HG03378 (cell line): ENCODE measurements around the gene IPO11.
"Not testable (repeated sequence)": the region's sequence is repeated elsewhere in the genome, so short reads cannot be mapped to it uniquely, and the experiment has no call there.

ENCODE experiments used
- ATAC-seq: cut with Tn5 transposase; IDR thresholded peaks from one replicate; pipeline ENCODE4 v1.9.1; 2021; ENCODE audit warnings: mild to moderate bottlenecking, moderate library complexity; ENCODE audit not compliant: unreplicated experiment

IPO11 gene

DNA sequence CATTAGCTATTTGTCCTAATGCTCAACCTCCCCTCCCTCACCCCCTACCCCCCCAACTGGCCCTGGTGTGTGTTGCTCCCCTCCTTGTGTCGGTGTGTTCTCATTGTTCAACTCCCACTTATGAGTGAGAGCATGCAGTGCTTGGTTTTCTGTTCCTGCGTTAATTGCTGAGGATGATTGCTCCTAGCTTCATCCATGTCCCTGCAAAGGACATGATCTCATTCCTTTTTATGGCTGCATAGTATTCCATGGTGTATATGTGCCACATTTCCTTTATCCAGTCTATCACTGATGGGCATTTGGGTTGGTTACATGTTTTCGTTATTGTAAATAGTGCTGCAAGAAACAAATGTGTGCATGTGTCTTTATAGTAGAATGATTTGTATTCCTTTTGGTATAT is 153.2 kb downstream of the IPO11 start:
- not testable (repeated sequence) for ATAC-seq

DNA sequence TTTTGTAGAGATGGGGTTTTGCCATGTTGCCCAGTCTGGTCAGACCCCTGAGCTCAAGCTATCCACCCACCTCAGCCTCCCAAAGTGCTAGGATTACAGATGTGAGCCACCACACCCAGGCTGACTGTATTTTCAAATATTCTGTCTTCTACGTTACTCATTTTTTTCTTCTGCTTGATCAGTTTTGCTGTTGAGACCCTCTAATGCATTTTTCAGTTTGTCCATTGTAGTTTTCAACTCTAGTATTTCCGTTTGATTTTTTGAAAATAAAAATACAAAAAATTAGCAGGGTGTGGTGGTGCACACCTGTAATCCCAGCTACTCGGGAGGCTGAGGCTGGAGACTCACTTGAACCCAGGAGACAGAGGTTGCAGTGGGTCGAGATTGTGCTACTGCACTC is 155.6 kb downstream of the IPO11 start:
- no peak for ATAC-seq

DNA sequence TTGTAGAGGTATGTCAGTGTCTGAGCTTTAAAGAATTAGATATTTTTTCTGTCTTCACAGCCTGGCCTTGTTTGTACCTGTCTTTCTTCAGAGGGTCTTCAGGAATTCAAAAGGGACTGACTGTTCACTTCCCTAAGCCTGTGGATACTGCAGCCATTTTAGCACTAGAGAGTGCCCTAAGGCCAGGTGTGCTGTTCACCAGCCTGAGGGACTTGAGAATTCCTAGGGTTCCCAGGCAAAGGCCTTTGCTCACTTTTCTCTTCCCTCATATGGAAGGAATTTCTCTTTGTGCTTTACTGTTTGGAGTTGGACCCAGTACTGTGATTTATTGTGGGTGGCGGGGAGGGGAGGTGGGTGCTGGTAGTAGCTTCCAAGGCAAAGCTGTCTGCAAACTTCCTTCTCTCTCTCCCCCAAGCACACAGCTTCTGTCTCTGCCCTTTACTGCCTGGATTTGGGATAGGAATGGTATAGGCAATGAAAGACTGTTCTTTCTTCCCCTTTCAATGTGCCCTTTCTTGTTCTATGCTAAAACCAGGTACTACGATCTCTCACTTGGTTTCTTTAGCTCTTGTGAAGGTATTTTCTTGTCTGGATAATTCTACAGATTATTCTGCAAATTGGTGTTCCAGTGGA is 156.4 kb downstream of the IPO11 start:
- no peak for ATAC-seq

DNA sequence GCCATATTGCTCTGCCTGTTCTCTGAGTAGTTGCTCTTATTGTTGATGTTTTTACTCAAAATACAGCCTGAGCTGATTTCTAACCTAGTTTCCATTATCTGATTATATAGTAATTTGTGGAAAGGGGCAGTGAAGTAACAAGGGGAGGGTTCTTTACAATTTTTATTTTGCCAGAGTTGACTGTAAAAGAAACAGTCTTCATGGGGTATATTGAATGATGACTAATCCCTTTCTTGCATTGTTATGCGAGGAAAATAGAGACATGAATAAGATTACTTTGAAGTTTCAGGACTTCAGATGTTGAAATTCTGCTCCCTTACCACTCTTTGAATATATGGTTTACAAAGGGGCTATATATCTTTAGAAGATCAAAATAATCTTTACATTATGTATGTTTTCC is 156.9 kb downstream of the IPO11 start:
- no peak for ATAC-seq

DNA sequence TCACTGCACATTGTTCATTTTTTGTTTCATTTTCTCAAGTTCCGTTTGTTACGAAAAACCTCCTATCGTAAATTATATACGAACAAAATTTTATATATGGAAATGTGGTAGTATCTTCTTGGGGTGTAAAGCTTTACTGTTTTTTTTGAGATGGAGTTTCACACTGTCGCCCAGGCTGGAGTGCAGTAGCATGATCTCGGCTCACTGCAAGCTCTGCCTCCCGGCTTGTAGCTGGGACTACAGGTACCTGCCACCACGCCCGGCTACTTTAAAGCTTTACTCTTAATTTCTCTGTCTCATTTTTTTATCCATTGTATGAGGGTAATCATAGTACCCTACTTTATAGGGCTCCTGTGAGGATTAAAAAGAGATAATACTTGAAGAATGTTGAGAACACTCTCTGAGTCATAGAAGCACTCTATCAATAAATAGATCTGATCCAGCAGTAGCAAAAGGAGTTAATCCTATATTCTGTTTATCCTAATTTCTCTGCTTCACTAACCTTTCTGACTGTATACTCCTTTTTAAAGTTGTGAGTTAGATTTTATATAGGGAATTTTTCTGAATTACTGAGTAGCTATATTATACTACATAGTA is 160.5 kb downstream of the IPO11 start:
- no peak for ATAC-seq

DNA sequence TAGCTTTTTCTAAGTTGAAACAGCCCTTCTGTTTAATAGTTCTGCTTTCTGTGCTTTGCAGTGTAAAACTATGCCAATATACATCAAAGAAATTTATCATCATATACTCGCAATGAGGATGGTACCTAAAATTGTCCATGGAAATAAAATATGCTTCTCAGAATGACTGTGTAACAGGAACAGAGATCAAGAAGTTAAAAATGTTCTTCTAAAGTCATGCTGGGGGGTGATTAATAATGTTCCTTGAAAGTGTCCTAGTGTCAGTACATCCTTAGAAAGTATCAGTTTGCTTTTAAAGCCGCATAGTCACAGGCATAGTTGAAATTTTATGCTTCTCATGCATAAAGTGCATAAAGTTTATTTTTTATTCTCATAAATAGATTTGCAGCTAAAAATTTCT is 162.0 kb downstream of the IPO11 start:
- no peak for ATAC-seq

DNA sequence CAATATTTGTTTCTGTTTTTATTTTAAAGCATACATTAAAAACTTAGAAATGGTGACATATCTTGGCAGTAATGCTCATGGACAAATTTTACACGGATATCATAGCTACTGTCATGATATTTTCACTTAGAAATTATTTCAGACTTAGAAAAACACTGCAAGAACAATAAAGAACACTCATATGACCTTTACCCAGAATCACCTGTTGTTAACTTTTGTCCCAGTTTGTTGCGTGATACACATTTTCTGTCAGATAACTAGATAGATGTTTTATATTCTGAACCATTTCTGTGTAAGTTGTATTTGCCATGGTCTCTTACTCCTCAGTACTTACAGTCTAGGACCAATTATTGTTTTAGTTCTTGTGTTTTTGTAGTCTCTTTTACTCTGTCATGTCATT is 162.5 kb downstream of the IPO11 start:
- ATAC-seq: no peak

DNA sequence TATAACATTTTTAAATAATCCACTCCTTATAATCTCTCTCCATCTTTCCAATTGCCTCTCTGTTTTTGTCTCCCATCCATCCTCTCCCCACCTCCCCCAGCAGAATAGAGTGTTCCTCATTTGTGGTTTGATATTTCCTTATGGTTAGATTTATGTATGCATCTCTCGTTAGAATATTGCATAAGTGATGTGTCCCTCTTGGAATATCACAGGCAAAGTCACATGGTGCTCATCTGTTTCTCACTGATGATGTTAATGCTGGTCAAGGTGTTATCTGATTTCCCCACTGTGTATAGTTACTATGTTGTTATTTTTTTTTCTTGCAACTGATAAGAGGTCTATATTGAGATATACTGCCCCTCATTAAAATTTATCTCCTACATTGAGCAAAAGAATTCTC is 162.9 kb downstream of the IPO11 start:
- no peak for ATAC-seq

DNA sequence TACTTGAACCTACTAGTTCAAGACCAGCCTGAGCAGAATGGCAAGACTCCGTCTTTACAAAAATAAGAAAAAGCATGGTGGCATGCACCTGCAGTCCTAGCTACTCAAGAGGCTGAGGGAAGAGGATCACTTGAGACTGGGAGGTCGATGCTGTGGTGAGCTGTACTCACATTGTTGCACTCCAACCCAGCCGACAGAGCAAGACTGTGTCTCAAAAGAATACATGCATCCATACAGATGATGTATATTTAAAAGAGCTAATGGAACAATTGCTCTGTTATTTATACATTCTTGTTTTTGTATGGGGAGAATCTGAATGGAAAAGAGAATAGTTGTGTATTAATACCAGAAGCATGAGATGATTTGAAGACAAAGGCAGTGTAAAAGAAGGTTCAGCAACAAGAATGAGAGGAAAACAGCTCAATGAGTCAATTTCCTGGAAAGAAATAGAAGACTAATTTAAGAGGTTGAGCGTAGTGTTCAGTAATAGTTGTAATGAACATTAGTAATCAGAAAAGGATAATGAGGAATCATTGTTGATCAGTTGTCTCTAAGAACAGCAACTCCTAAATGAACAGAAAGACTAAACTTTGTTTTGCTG is 164.1 kb downstream of the IPO11 start:
- ATAC-seq: no peak

DNA sequence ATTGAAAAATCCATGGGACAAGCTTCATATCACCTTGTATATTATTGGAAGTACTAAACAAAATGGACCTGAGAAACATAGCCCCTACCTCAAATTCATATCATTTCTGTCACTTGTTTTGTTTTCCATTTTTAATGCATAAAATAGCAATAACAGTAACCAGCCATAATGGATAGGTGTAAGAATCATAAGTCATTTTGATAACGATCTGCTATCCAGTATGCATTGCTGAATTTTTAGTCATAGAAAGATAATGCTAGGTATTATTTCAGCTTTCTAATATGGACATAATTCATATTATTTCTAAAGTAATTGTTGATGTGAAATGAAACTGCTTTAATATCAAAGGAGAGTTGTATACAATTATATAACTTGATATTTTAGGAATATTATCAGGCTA is 164.9 kb downstream of the IPO11 start:
- ATAC-seq: no peak

DNA sequence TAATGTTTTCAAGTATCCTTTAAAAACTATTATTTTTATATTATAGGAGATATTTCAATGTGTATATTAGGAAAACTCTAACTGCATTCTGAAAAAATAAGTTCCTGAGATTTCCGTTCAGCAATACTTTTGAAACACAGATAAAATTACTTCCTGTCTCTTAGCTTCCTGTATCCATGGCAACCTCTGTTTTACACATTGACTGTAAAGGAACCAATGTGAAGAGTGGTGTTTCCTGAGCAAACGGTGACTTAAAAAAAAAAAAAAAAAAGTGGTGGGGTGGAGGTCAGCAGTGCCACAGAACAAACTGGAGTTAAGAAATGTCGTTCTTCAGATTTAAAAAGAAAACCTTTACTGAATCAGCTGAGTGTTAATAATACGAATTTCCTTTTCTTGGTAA is 166.0 kb downstream of the IPO11 start, which contains the start of gene LRRC70:
TSS of gene LRRC70 (plus strand) at position 280 of the 400 bp plus-strand sequence. CDS start 620 bp downstream, outside the sequence.
- peak; percentile 92 for ATAC-seq

DNA sequence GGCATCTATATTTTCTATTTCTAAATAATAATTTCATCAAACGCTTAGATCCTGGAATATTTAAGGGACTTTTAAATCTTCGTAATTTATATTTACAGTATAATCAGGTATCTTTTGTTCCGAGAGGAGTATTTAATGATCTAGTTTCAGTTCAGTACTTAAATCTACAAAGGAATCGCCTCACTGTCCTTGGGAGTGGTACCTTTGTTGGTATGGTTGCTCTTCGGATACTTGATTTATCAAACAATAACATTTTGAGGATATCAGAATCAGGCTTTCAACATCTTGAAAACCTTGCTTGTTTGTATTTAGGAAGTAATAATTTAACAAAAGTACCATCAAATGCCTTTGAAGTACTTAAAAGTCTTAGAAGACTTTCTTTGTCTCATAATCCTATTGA is 167.2 kb downstream of the IPO11 start:
- no peak for ATAC-seq

DNA sequence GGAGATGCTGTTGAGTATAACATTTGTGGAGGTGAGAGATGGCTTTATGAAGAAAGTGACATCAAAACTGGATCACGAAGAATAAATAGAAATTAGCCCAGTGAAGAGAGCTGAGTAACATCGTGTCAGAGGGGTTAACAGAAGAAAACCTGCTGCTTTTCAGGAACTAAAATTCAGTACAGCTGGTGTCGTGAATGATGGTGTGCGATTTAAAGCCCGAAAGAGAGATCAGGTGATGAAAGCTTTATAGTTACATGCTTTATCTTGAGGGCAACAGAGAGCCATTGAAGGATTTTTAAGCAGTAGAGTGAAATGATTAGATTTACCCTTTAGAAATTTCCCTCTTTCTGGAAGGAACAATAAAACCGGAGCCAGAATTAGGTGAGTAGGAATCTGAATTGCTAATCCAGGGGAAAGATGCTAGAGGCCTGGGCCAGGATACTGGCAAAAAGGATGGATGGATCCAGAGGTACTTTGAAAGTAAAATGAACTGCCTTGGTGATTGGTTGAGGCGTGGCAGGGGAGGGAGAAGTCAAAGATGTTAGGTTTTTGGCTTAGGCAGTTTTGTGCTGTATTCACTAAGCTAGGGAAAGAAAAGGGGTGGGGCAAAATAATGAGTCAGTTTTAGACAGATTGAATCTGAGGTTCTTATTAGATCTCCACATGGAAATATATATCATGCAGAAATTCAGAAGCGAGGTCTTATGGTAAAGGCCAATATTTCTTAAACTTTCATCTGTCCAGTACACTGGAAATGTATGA is 169.5 kb downstream of the IPO11 start:
- no peak for ATAC-seq

DNA sequence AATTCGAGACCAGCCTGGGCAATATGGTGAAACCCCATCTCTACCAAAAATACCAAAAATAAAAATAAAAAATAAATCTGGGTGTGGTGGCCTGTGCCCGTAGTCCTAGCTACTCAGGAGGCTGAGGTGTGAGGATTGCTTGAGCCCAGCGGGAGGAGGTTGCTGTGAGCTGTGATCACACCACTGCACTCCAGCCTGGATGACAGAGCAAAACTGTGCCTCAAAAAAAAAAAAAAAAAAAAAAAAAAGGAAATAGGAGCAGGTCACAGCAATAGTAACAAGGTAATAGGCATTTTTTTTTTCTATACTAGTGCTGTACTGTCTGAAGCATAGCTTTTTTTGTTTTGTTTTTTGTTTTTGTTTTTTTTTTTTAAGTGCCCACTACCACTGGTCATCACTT is 171.8 kb downstream of the IPO11 start:
- ATAC-seq: no peak

DNA sequence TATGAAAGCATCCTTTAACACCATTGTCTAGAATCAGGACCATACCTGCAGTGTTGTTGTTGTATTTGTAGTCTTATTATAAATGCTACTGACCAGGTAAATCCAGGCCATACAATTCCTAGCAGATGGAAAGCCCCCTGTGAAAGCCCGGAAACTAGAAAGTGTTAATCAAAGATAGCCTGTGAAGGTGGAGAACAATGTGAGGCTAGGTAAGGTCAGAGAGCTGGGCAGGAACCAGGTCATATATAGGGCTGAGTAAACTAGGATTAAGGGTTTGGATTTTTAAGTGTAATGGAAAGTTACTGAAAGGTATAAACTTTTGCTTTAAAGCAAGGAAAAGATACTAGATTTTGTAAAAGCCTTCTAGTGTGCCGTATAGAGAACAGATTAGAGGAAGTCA is 172.7 kb downstream of the IPO11 start:
- no peak for ATAC-seq

DNA sequence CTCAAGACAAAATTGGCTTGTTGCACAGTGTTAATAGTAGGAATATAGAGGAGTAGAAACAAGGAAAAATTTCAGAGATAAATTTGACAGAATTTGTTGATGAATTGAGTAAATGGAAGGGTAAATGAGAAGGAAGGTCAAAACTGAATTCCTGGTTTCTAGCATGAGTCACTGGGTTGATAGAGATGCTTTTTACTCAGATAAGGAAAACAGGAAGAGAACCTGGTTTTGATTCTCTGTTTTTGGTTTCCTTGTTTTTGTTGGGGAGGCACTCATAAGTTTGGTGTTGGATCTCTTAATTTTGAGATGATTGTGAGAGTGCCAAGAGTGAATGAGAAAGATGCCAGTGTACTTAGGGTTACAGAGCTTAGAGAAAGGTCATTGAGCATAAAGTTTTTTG is 173.2 kb downstream of the IPO11 start:
- no peak for ATAC-seq

DNA sequence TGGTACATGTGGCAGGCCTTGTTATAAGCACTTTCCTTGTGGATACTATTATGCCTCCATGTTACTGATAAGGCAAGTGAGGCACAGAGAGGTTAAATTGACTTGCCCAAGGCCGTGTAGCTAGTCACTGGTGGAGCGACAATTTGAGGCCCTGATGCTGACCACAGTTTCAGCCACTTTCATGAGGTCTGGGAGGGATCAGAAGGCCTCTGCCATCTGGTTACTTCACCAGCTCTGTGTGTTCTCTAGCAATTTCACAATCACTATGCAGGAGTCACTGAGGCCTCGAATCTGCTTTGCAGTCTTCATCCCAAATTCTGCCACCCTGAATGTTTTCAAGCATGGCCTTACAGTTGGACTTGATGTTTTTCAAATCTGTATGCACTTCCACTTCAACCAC is 175.2 kb downstream of the IPO11 start:
- no peak for ATAC-seq

DNA sequence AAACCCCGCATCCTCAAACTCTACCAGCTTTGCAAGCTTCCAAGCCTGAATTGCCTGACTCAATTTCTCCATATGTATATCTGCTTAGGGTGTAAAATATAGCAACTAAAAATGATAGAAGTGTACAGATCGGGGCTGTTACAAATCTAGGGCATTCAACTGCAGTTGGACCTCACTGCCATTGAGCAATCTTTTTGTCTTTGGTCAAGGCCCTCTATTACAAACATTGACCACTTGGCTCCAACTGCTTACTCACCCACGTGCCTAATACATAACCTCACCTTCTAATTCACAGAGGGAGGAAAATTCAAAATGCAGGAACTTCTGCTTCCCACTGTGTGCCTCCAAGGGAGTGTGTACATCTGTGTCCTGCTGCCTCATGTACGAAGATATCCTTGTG is 176.1 kb downstream of the IPO11 start:
- ATAC-seq: no peak

DNA sequence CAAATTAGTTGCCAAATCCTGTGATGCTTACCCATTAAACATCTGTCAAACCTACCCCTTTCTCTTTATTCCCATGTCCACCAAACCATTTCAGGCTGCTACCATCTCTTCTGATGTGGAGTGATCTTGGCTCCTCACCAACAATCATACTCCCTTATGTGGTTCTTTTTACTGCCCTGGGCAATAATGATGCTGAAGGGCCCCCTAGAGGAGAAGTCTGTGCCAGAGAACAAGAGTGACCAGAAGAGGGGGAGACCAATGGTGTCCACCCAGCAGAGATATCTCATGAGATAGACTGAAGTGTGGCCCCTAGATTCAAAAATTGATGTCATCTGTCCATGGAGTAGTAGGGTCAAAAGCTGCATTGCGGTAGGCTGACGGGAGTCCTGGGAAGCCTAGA is 176.9 kb downstream of the IPO11 start:
- no peak for ATAC-seq

DNA sequence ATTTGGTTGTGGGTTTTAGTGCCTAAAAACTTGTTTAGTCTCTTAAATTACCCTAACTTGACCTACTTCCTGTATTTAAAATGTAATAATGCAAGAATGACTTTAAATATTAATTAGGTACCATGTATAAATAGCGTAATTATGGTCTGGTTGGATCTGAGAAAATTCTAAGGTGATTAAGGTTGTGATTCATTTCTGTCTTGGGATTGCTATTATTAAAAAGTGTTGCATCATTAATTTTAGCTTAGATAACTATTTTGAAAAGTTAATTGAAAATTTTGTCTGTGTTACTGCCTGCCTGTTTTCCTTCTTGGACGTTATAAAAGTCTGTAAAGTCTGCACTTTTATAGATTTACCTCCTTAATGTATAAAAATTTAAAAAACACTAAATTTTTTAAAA is 177.8 kb downstream of the IPO11 start:
- no peak for ATAC-seq

DNA sequence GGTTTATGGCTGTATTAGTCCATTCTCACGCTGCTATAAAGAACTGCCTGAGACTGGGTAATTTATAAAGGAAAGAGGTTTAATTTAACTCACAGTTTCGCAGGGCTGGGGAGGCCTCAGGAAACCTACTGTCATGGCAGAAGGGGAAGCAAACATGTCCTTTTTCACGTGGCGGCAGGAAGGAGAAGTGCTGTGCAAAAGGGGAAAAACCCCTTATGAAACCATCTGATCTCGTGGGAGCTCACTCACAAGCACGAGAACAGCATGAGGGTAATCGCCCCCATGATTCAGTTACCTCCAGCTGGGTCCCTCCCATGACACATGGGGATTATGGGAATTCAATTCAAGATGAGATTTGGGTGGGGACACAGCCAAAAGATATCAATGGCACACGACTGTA is 180.0 kb downstream of the IPO11 start:
- ATAC-seq: no peak

DNA sequence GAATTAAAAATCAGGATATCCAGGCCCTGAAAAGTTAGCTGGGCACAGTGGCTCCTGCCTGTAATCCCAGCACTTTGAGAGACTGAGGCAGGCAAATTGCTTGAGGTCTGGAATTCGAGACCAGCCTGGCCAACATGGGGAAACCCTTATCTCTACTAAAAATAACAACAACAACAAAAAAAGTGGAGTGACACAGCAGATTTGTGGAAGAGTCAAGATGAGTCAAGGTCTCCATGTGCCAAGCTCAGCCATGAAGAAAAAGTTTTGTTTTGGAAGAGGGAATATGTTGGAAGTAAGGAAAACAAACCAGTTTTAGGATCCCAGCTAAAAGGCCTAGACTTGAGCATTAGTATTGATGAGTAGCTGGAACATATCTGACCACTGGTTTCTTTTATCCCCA is 180.8 kb downstream of the IPO11 start:
- no peak for ATAC-seq
